Loucy (cell line): ENCODE data around the gene FAM120C.

Experiments
- EZH2phosphoT487 ChIP-seq: fragments of 200-600 bp; IDR thresholded peaks from 2 replicates; pipeline ENCODE4 v1.6.1; 2018; ENCODE audit warnings: antibody characterized with exemption, mild to moderate bottlenecking, moderate library complexity, borderline replicate concordance
- TF ChIP-seq, protein P1 (sequence below): fragments of 200-600 bp; sonication (generic); conservative IDR thresholded peaks from 2 replicates; pipeline ENCODE4 v1.5.1; 2014; ENCODE audit warnings: mild to moderate bottlenecking, antibody characterized with exemption, low read length

DNA sequence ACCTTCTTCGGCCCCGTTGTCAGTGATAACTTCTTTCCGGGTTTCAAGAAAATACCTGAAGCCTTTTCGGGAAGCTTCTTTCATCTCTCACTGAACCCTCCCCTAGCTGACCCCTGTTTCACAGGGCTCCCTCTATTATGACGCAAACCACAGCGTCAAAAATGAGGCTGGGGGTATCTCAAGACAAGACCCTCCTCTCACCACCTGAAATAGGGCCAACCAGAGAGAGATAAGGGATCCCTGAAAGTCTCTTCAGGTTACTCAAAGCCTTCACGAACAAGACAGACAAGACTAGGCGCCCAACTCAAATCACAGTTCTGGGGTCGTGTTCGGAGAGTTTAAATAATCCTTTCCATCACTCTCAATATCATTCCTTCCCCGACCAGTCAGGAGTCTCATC, 140.0 kb downstream of the FAM120C start:
- TF ChIP-seq, protein P1, sequence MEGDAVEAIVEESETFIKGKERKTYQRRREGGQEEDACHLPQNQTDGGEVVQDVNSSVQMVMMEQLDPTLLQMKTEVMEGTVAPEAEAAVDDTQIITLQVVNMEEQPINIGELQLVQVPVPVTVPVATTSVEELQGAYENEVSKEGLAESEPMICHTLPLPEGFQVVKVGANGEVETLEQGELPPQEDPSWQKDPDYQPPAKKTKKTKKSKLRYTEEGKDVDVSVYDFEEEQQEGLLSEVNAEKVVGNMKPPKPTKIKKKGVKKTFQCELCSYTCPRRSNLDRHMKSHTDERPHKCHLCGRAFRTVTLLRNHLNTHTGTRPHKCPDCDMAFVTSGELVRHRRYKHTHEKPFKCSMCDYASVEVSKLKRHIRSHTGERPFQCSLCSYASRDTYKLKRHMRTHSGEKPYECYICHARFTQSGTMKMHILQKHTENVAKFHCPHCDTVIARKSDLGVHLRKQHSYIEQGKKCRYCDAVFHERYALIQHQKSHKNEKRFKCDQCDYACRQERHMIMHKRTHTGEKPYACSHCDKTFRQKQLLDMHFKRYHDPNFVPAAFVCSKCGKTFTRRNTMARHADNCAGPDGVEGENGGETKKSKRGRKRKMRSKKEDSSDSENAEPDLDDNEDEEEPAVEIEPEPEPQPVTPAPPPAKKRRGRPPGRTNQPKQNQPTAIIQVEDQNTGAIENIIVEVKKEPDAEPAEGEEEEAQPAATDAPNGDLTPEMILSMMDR: no peak
- no peak for TF ChIP-seq EZH2phosphoT487
